SK-N-SH (cell line): Measurements from ENCODE around the gene EXOC4. TPM values are rescaled to one million over a fixed set of nuclear protein-coding genes. Genes with fewer than 3 reads are reported as not detected.

Experiments used
- CTCF ChIA-PET: fragments of 300-600, 350-600 bp; formaldehyde crosslinking; extraction: SDS; loops from one replicate; lab custom pipeline; 2021; lab: Yijun Ruan, JAX
- POLR2A ChIA-PET: fragments of 350-600 bp; sonication (Branson Sonifier 250); formaldehyde crosslinking; extraction: SDS; loops from one replicate; lab custom pipeline; 2020; ENCODE audit warnings: antibody characterized with exemption, inconsistent platforms; lab: Yijun Ruan, JAX
- DNase-seq: peaks from one replicate; pipeline ENCODE4 v3.0.0; 2012
- H2AFZ ChIP-seq: fragments of 200-600 bp; sonication (generic); 2 replicates; pipeline ENCODE4 v1.8.1; 2016; ENCODE audit warnings: antibody characterized with exemption, mild to moderate bottlenecking, low read depth
- H3F3A ChIP-seq: fragments of 200-600 bp; sonication (generic); replicated peaks from 2 replicates; pipeline ENCODE3; 2016; ENCODE audit warnings: antibody characterized with exemption, mild to moderate bottlenecking; ENCODE audit not compliant: insufficient read depth
- H3K27ac ChIP-seq, 2 experiments: fragments of 200-500 bp in 1 of 2; fragments of 200-600 bp in 1 of 2; sonication (Bioruptor generic) in 1 of 2; sonication (generic), shearing (Covaris generic) in 1 of 2; 2 replicates each; pipeline versions ENCODE4 v1.5.1 to v1.6.1; 2014 to 2016; ENCODE audit warnings: low read depth in 2 of 2, inconsistent platforms in 1 of 2, low read length in 1 of 2, mild to moderate bottlenecking in 1 of 2, mixed read lengths in 1 of 2
- H3K27me3 ChIP-seq: fragments of 200-600 bp; sonication (generic), shearing (Covaris generic); 2 replicates; pipeline ENCODE4 v1.6.1; 2016; ENCODE audit warnings: mixed run types; ENCODE audit not compliant: insufficient read depth
- H3K36me3 ChIP-seq, 2 experiments: fragments of 200-500 bp in 1 of 2; fragments of 200-600 bp in 1 of 2; sonication (Bioruptor generic) in 1 of 2; sonication (generic) in 1 of 2; replicated peaks in 1 of 2; 2 replicates each; pipeline versions ENCODE3 to v1.5.1; 2014 to 2016; ENCODE audit warnings: low read length in 1 of 2, mild to moderate bottlenecking in 1 of 2; ENCODE audit not compliant: insufficient read depth in 2 of 2, control insufficient read depth in 1 of 2
- H3K4me1 ChIP-seq, 2 experiments: fragments of 200-500 bp in 1 of 2; fragments of 200-600 bp in 1 of 2; sonication (Bioruptor generic) in 1 of 2; sonication (generic), shearing (Covaris generic) in 1 of 2; 2 replicates each; pipeline versions ENCODE4 v1.5.1 to v1.6.1; 2014 to 2016; ENCODE audit warnings: low read depth in 1 of 2, low read length in 1 of 2, mixed run types in 1 of 2; ENCODE audit not compliant: insufficient read depth in 2 of 2, control insufficient read depth in 1 of 2
- H3K4me2 ChIP-seq: fragments of 200-600 bp; sonication (generic), shearing (Covaris generic); 2 replicates; pipeline ENCODE4 v1.6.1; 2017; ENCODE audit warnings: mixed run types
- H3K4me3 ChIP-seq, 2 experiments: fragments of 200-500 bp in 1 of 2; fragments of 200-600 bp in 1 of 2; sonication (Bioruptor generic) in 1 of 2; sonication (generic), shearing (Covaris generic) in 1 of 2; 2 replicates each; pipeline versions ENCODE4 v1.5.1 to v1.8.1; 2014 to 2016; ENCODE audit warnings: low read depth in 2 of 2, inconsistent platforms in 1 of 2, low read length in 1 of 2, mild to moderate bottlenecking in 1 of 2, mixed read lengths in 1 of 2, moderate library complexity in 1 of 2
- H3K79me2 ChIP-seq: fragments of 200-600 bp; sonication (generic); 2 replicates; pipeline ENCODE4 v1.8.1; 2017; ENCODE audit warnings: mild to moderate bottlenecking; ENCODE audit not compliant: insufficient read depth
- H3K9ac ChIP-seq: fragments of 200-600 bp; sonication (generic); 2 replicates; pipeline ENCODE4 v1.6.1; 2017; ENCODE audit warnings: mixed run types
- H3K9me2 ChIP-seq: fragments of 200-600 bp; sonication (generic); 2 replicates; pipeline ENCODE4 v1.6.1; 2017; ENCODE audit warnings: mixed run types
- H3K9me3 ChIP-seq: fragments of 200-600 bp; sonication (generic); 2 replicates; pipeline ENCODE4 v1.6.1; 2017; ENCODE audit warnings: mixed run types, mild to moderate bottlenecking, moderate library complexity
- H4K20me1 ChIP-seq: fragments of 200-600 bp; sonication (generic); 2 replicates; pipeline ENCODE4 v1.6.1; 2017; ENCODE audit warnings: mild to moderate bottlenecking, mixed run types; ENCODE audit not compliant: insufficient read depth
- CTCF ChIP-seq: fragments of 200-600 bp; sonication (generic); IDR thresholded peaks from 2 replicates; pipeline ENCODE4 v1.6.1; 2017; ENCODE audit warnings: antibody characterized with exemption, mild to moderate bottlenecking, moderate library complexity
- ELF1 ChIP-seq: IDR thresholded peaks from 2 replicates; pipeline ENCODE4 v1.4.0; 2012
- EZH2phosphoT487 ChIP-seq: fragments of 200-600 bp; sonication (generic); IDR thresholded peaks from 2 replicates; pipeline ENCODE4 v1.6.1; 2017; ENCODE audit warnings: low read depth, mixed run types, mild to moderate bottlenecking, antibody characterized with exemption, moderate library complexity, borderline replicate concordance
- FOSL2 ChIP-seq: IDR thresholded peaks from 2 replicates; pipeline ENCODE4 v1.4.0; 2012; ENCODE audit warnings: low read depth, mild to moderate bottlenecking, moderate library complexity, borderline replicate concordance
- FOXJ3 ChIP-seq: sonication (generic); formaldehyde crosslinking; IDR thresholded peaks from 2 replicates; pipeline ENCODE4 v1.5.1; 2020; ENCODE audit warnings: mild to moderate bottlenecking, missing genetic modification reagents
- FOXM1 ChIP-seq: IDR thresholded peaks from 2 replicates; pipeline ENCODE4 v1.4.0; 2012; ENCODE audit warnings: low read depth, mild to moderate bottlenecking
- GATA2 ChIP-seq: sonication (generic); formaldehyde crosslinking; IDR thresholded peaks from 2 replicates; pipeline ENCODE4 v1.5.0; 2020; ENCODE audit warnings: mild to moderate bottlenecking, missing genetic modification reagents
- MEF2A ChIP-seq: IDR thresholded peaks from 2 replicates; pipeline ENCODE4 v1.4.0; 2012; ENCODE audit warnings: low read depth, borderline replicate concordance
- NFIC ChIP-seq: IDR thresholded peaks from 2 replicates; pipeline ENCODE4 v1.4.0; 2012; ENCODE audit warnings: borderline replicate concordance
- PBX3 ChIP-seq: IDR thresholded peaks from 2 replicates; pipeline ENCODE4; 2012
- POLR2AphosphoS5 ChIP-seq: IDR thresholded peaks from 2 replicates; pipeline ENCODE4 v1.6.1; 2012; ENCODE audit warnings: low read depth, low read length
- RAD21 ChIP-seq: IDR thresholded peaks from 2 replicates; pipeline ENCODE4 v1.6.1; 2012; ENCODE audit warnings: mild to moderate bottlenecking, low read length
- RCOR1 ChIP-seq: fragments of 150-350 bp; IDR thresholded peaks from 2 replicates; pipeline ENCODE4 v1.6.1; 2017; ENCODE audit warnings: antibody characterized with exemption, low read length
- RXRA ChIP-seq: IDR thresholded peaks from 2 replicates; pipeline ENCODE4 v1.4.0; 2012; ENCODE audit warnings: low read depth, mild to moderate bottlenecking, borderline replicate concordance
- TCF12 ChIP-seq: IDR thresholded peaks from 2 replicates; pipeline ENCODE4 v1.4.0; 2012
- USF1 ChIP-seq: IDR thresholded peaks from 2 replicates; pipeline ENCODE4 v1.4.0; 2012; ENCODE audit warnings: low read depth, borderline replicate concordance
- USF2 ChIP-seq: fragments of 150-350 bp; IDR thresholded peaks from 2 replicates; pipeline ENCODE4 v1.6.1; 2017; ENCODE audit warnings: antibody characterized with exemption, low read length, low read depth, borderline replicate concordance
- WGBS: methylation state at CpG from one replicate; pipeline ENCODE4 v1.1.6; 2017; ENCODE audit warnings: low lambda C conversion rate; 5-methylcytosine and 5-hydroxymethylcytosine counted together
- polyA plus RNA-seq, 3 experiments: library from polyadenylated mRNA; depleted of rRNA; stranded (reverse); fragments of >200 nt; gene quantifications; 2 replicates each; pipeline ENCODE4 v1.2.3, GENCODE V29; 2012

EXOC4 gene
- polyA plus RNA-seq, 1 of the 3 experiments (the other 2 are of a cell fraction), result 37.3 TPM

DNA sequence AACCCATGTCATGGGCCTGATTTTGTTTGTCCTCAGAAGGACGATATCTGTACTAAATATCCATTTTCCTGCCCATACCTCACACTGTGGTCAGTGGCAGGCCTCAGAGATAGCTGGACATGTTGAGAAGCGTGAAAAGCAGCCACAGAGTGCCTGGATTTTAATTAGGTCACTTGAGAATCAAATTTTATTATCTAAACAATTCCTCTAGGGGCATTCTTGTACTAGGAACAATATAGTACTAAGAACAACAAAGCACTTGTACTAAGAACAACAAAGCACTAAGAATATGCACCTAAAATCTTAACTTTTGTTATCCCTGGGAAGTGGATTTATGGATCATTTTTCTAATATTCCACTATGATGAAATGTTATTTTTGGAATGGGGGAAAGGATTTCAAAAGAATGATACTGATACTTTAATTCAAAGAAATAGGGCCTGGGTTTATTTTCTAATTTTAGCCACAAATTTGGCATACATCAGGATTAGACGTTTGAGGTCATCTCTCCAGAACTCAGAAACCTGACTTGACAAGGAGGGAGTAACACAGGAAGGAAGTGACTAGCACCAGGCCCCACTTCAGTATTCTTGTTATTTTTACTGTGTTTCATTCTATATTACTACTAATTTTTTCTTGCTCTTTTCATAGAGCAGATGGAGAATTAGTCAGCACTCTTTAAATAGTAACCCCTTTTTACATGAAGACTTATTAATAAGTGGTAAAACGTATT lies 112.2 kb downstream of the EXOC4 start:
- H3K4me3 ChIP-seq, result no peak overlapping the region
- H3K9ac ChIP-seq, result peak overlapping the region; percentile 31; the same call in 1 of the 2 replicates
- peaks cover 9% of the 10 kb centered on the region in 2 experiments for H3K36me3 ChIP-seq
- H2AFZ ChIP-seq, result peak overlapping the region; percentile 4; the same call in 1 of the 2 replicates
- H4K20me1 ChIP-seq, result no peaks in the 10 kb centered on the region
- no peaks in the 10 kb centered on the region for H3K9me3 ChIP-seq
- WGBS, result 57% methylated on average over 4 of the region's 4 CpGs
- peaks cover 24% of the 10 kb centered on the region for H3F3A ChIP-seq
- TF ChIP-seq RCOR1, result no peak
- peak; percentile 35 for TF ChIP-seq CTCF
- TF ChIP-seq RXRA, result no peak
- TF ChIP-seq MEF2A, result peak; percentile 53
- TF ChIP-seq TCF12, result peak; percentile 53
- no peak for TF ChIP-seq ELF1
- TF ChIP-seq PBX3, result peak; percentile 73
- peaks cover 16% of the 10 kb centered on the region in 2 experiments; a peak in 3 of 4 replicates for H3K4me1 ChIP-seq
- no peaks in the 10 kb centered on the region for H3K27me3 ChIP-seq
- ChIA-PET CTCF (interaction anchor here (2.3 kb wide), 1 partner anchor 21 kb away, joined by 8 read pairs; no protein-coding TSS in a partner anchor), POLR2A (interaction anchor here (0.6 kb wide), 1 partner anchor 69 kb away, joined by 3 read pairs; no protein-coding TSS in a partner anchor)
- no peak for DNase-seq
- peak overlapping the region; percentile 14 for H3K4me2 ChIP-seq
- no peaks in the 10 kb centered on the region for H3K9me2 ChIP-seq
- peak overlapping the region; percentile 37 to 80; a peak in 3 of 4 replicates for H3K27ac ChIP-seq
- H3K79me2 ChIP-seq, result 0 out of 2 replicates have a peak, but pooled peaks cover 3% of the 10 kb centered on the region

- Histone ChIP-seq H3K9me2 (no peaks in the 10 kb centered on the region), H4K20me1 (no peaks in the 10 kb centered on the region), H3K27me3 (no peaks in the 10 kb centered on the region), H3K79me2 (0 out of 2 replicates have a peak, but pooled peaks cover 3% of the 10 kb centered on the region), H3K4me3 (no peak overlapping the region), H3K4me2 (0 out of 2 replicates have a peak overlapping the region, but pooled peaks have one; percentile 14), H2AFZ (peak overlapping the region; percentile 4; the same call in 1 of the 2 replicates), H3K4me1 (peaks cover 14 to 16% of the 10 kb centered on the region in 2 experiments; a peak in 3 of 4 replicates), H3F3A (peaks cover 24% of the 10 kb centered on the region), H3K36me3 (peaks cover 9% of the 10 kb centered on the region in 2 experiments), H3K9ac (peak overlapping the region; percentile 31; the same call in 1 of the 2 replicates), H3K27ac (peak overlapping the region in 1 of 2 experiments; percentile 80; a peak in 2 of 4 replicates), H3K9me3 (no peaks in the 10 kb centered on the region)
- WGBS, result 72% methylated on average over 3 of the region's 3 CpGs
- no peak for DNase-seq
- POLR2A ChIA-PET, result interaction anchor here (0.6 kb wide), 1 partner anchor 69 kb away, joined by 3 read pairs; no protein-coding TSS in a partner anchor
- CTCF ChIA-PET, result no interaction called here
- TF ChIP-seq USF2, result no peak
- no peak for TF ChIP-seq CTCF
- peak; percentile 76 for TF ChIP-seq NFIC
- no peak for TF ChIP-seq FOXM1
- TF ChIP-seq EZH2phosphoT487, result no peak
- no peak for TF ChIP-seq ELF1
- TF ChIP-seq MEF2A, result peak; percentile 53
- TF ChIP-seq FOSL2, result peak; percentile 20; the same call in 1 of the 2 replicates
- no peak for TF ChIP-seq RAD21
- no peak for TF ChIP-seq GATA2 (CRISPR knock-in tag)
- TF ChIP-seq POLR2AphosphoS5, result no peak
- TF ChIP-seq USF1, result no peak
- no peak for TF ChIP-seq FOXJ3 (CRISPR knock-in tag)
Observed at GRCh38 chr7:133365917-133366316, 113.0 kb downstream of the EXOC4 start.
